Measurements from ENCODE around the gene PUSL1. TPM values are rescaled to one million over a fixed set of nuclear protein-coding genes. Genes with fewer than 3 reads are reported as not detected.

The PUSL1 gene
- total RNA-seq, 2 experiments from 2014 or later = 23.9 to 25.4 TPM

DNA sequence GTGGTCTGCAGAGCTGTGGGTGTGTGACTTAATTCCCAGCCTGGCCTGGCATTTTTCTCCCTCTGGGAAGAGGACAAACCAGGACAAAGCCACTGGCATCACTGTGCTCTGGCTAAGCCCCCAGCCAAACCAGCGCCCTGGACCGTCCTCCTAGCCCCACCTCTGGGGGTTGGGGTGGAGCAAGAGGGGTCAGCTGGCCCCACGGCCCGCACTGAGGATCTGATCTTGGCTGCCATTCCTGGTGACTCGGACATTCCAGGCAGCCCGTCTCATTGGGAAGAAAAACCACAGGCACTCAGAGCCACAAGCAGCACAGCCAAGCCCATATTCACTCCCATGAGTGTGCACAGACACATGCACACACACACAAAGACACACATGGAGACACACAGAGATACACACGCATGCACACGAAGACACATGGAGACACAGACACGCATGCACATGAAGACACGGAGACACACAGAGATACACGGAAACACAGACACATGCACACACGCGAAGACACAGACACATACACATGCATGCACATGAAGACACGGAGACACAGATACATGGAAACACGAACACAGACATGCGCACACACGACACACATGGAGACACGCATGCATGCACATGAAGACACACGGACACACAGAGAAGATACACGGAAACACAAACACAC lies 52.2 kb downstream of the PUSL1 start:
- no peaks in the 10 kb centered on the region for H3K27me3 Mint-ChIP-seq
- DNase-seq (no peak), ATAC-seq (no peak)
- H3K4me3 Mint-ChIP-seq = no peak overlapping the region
- H3K4me1 Mint-ChIP-seq (ENCODE audit: low read depth) = peaks cover 16% of the 10 kb centered on the region
- H3K9me3 Mint-ChIP-seq = no peaks in the 10 kb centered on the region
- POLR2A ChIA-PET = no interaction called here
- no peaks in the 10 kb centered on the region for H3K36me3 Mint-ChIP-seq (ENCODE audit: low read depth)
- CTCF ChIA-PET = no interaction called here
- TF ChIP-seq, protein P1, sequence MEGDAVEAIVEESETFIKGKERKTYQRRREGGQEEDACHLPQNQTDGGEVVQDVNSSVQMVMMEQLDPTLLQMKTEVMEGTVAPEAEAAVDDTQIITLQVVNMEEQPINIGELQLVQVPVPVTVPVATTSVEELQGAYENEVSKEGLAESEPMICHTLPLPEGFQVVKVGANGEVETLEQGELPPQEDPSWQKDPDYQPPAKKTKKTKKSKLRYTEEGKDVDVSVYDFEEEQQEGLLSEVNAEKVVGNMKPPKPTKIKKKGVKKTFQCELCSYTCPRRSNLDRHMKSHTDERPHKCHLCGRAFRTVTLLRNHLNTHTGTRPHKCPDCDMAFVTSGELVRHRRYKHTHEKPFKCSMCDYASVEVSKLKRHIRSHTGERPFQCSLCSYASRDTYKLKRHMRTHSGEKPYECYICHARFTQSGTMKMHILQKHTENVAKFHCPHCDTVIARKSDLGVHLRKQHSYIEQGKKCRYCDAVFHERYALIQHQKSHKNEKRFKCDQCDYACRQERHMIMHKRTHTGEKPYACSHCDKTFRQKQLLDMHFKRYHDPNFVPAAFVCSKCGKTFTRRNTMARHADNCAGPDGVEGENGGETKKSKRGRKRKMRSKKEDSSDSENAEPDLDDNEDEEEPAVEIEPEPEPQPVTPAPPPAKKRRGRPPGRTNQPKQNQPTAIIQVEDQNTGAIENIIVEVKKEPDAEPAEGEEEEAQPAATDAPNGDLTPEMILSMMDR (IDR thresholded peaks at IDR 0.05) = no peak
- H3K27ac Mint-ChIP-seq = no peak overlapping the region
- intact Hi-C loops (cut with micrococcal nuclease) = no loop called here

Small RNAs within 50 kb of the gene (microRNA-seq; reads per million reads assigned to microRNA genes)
- 1.2 reads per million for gene MIR6726 (ENCODE audit: borderline microRNAs expressed, borderline replicate concordance)
- not detected for gene MIR6727 (ENCODE audit: borderline microRNAs expressed, borderline replicate concordance)
- gene MIR6808 (ENCODE audit: borderline microRNAs expressed, borderline replicate concordance) = not detected

Other genes with a start within 250 kb of the PUSL1 start
- not detected for gene RNF223, start 234.3 kb upstream of the PUSL1 start, total RNA-seq
- 10 to 100 TPM; 17.5 to 20.3 TPM for gene C1orf159, start 192.5 kb upstream of the PUSL1 start, total RNA-seq
- not detected for gene TTLL10, start 134.7 kb upstream of the PUSL1 start, total RNA-seq
- 100 to 1,000 TPM; 126 to 135 TPM for gene TNFRSF18, start 102.0 kb upstream of the PUSL1 start, total RNA-seq
- 100 to 1,000 TPM; 137 to 142 TPM for gene TNFRSF4, start 94.4 kb upstream of the PUSL1 start, total RNA-seq
- gene SDF4, start 76.6 kb upstream of the PUSL1 start, total RNA-seq = 10 to 100 TPM; 81.5 to 87.5 TPM
- 10 to 100 TPM; 13.1 to 14.3 TPM for gene B3GALT6, start 76.4 kb upstream of the PUSL1 start, total RNA-seq
- 1 to 10 TPM; 2.6 to 4.9 TPM for gene C1QTNF12, start 61.9 kb upstream of the PUSL1 start, total RNA-seq
- gene UBE2J2, start 34.7 kb upstream of the PUSL1 start, total RNA-seq = 10 to 100 TPM; 52.3 to 59.2 TPM
- gene SCNN1D, start 28.2 kb upstream of the PUSL1 start, total RNA-seq = 1 to 10 TPM; 4.9 to 5.6 TPM
- 10 to 100 TPM; 41.1 to 42.5 TPM for gene ACAP3, start 667 bp upstream of the PUSL1 start, total RNA-seq
- gene INTS11, start 16.1 kb downstream of the PUSL1 start, total RNA-seq = 100 to 1,000 TPM; 110 to 122 TPM
- gene CPTP, start 16.2 kb downstream of the PUSL1 start, total RNA-seq = 10 to 100 TPM in 1 of 2 experiments, 1 to 10 TPM in 1; 8.4 to 11.0 TPM
- gene TAS1R3, start 22.7 kb downstream of the PUSL1 start, total RNA-seq = under 1 TPM; 0.13 to 0.14 TPM
- gene DVL1, start 40.8 kb downstream of the PUSL1 start, total RNA-seq = 10 to 100 TPM; 37.2 to 39.2 TPM
- gene MXRA8, start 50.0 kb downstream of the PUSL1 start, total RNA-seq = under 1 TPM; 0.92 to 0.98 TPM
- 100 to 1,000 TPM; 127 TPM for gene AURKAIP1, start 66.6 kb downstream of the PUSL1 start, total RNA-seq
- 10 to 100 TPM; 86.3 to 92.4 TPM for gene CCNL2, start 90.7 kb downstream of the PUSL1 start, total RNA-seq
- gene MRPL20, start 98.7 kb downstream of the PUSL1 start, total RNA-seq = 100 to 1,000 TPM; 127 to 129 TPM
- gene ANKRD65, start 112.7 kb downstream of the PUSL1 start, total RNA-seq = not detected
- under 1 TPM; 0.72 to 0.97 TPM for gene VWA1, start 127.1 kb downstream of the PUSL1 start, total RNA-seq
- gene ATAD3C, start 141.1 kb downstream of the PUSL1 start, total RNA-seq = 1 to 10 TPM in 1 of 2 experiments, under 1 TPM in 1; 0.99 to 1.8 TPM
- gene ATAD3B, start 163.2 kb downstream of the PUSL1 start, total RNA-seq = 10 to 100 TPM; 42.5 to 48.1 TPM
- gene ATAD3A, start 203.6 kb downstream of the PUSL1 start, total RNA-seq = 10 to 100 TPM; 61.7 to 65.1 TPM
- gene TMEM240, start 232.0 kb downstream of the PUSL1 start, total RNA-seq = under 1 TPM; 0.45 to 0.74 TPM

Data from activated CD8-positive, alpha-beta T cell treated with anti-CD3 and anti-CD28 coated beads for 36 hours (primary cell).